GM19455 (cell line): ENCODE data around the gene QKI.

Source experiments
- ATAC-seq: cut with Tn5 transposase; IDR thresholded peaks from one replicate; pipeline ENCODE4 v1.9.1; 2021; ENCODE audit not compliant: unreplicated experiment

Gene QKI

GRCh38 chr6:163527291-163527690, 112.8 kb downstream of the QKI start:
- no peak for ATAC-seq

- ATAC-seq = no peak
Observed at GRCh38 chr6:163529605-163530004, 115.1 kb downstream of the QKI start.

DNA sequence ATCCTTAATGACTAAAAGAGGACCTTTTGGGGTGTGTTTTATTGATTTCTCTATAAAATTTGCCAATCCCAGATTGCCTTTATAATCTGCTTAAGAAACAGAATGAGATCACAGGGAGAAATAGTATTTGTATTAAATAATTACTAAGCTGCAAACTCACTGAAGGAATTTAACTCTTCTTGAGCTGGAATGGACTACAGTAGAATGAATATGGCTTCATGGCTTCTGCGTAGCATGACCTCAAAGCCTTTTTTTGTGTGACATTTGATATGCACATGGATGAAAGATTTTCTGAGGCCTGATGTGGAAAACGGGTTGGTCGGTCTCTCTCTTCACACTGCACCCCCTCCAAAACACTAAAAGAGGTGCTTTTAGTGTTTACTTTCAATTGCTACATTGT, 115.9 kb downstream of the QKI start:
- ATAC-seq = no peak

- no peak for ATAC-seq
Observed at GRCh38 chr6:163531122-163531521, 116.6 kb downstream of the QKI start.

GRCh38 chr6:163532526-163533078, 118.1 kb downstream of the QKI start:
- no peak for ATAC-seq

- no peak for ATAC-seq
Observed at GRCh38 chr6:163533443-163533842, 118.9 kb downstream of the QKI start.

DNA sequence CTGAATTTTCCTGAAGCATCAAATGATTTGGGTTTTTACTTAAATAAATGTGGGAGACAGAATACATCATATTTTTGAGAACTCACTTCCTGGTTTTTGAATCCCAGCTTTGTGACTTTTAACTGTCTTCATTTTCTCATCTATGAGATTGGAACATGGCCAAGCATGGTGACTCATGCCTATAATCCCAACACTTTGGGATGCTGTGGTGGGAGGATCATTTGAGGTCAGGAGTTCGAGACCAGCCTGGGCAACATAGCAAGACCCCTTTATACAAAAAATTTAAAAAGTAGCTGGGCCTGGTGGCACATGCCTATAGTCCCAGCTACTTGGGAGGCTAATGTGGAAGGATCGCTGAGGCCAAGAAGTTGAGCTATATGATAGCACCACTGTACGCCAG, 122.3 kb downstream of the QKI start:
- ATAC-seq = no peak

DNA sequence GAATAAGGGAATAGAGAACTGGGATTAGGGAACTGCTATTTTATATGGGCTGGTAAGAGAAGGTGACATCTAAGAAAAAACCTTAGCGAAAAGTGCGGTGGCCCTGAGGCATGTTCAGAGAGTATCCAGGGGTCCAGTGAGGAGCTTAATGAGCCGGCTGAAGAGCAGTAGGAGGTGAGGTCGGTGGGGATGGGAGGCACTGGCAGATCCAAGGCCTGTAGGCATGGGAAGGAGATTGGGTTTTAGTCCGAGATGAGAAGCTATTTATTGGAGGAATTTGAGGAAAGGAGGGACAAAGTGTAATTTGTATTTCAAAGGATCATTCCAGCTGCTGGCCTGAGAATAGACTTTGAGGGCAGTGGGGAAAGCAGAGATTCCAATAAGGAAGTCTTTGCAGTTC, 123.8 kb downstream of the QKI start:
- ATAC-seq = no peak

DNA sequence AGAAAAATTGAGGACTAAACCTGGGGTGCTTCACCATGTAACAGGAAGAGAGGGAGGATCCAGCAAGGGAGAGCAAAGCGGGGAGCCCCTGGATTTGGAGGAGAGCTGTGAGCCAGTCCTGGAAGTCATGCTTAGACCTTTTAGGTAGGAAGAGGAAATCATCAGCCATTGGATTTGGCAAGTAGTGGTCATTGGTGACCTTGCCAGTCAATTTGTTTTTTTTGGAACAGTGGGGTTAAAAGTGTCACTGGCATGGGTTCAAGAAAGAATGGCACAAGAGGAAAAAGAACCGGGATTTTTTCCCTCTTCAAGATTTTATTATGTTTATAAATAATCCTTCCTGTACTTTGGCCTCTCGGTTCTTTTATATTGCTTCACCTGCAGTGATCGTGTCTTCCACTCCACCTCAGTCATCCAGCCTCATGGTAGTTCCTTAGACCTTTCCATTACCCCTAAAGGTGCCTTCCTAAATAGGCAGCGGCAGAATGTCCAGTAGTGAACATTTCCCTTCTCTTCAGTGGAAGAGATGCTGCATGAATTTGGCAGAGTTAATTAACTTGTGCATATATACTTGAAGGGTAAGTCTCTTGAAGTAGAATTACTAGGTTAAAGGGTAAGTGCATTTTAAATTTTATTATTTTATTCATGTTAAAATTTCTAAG, 124.7 kb downstream of the QKI start:
- ATAC-seq = no peak

DNA sequence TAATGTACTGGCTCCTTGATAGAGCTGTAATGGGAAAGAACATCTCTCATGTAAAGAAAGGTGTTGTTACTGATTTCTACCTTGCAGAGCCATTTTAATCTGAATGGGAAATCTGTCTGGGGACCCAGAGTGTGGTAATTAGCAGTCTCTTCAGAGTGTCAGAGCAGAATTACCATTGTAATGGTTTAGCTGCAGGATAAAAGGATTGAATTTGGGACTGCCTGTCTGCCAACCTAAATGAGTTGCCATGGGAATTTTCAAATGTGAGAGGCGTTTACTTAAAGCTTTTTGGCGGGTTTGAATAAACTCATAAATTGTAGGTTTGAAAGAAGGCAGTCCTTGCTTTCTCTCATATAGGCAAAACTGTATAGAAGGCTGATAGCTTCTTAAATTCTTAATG, 128.8 kb downstream of the QKI start:
- ATAC-seq = no peak

GRCh38 chr6:163545370-163545769, 130.9 kb downstream of the QKI start:
- ATAC-seq = no peak

- ATAC-seq = no peak
Observed at GRCh38 chr6:163547287-163547686, 132.8 kb downstream of the QKI start.

- ATAC-seq = no peak
Observed at GRCh38 chr6:163548624-163549023, 134.1 kb downstream of the QKI start.

DNA sequence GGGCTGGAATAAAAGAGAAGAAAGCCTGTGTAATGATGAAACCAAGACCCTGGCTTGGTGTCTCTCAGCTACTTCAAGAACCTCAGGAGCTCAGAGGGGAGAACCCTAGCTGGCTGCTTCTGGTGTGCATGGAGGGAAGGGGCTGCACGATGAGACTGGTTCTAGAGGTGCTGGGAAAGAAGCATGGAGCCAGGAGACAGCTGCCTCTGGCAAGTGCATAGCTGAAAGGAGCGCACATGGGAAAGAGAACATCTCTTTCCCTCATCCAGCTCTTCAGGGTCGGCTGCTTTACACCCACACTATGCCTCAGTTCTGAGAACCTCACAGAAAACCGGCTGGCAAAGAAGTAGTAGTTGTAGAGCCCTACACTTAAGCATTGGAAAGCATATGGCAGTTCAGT, 139.5 kb downstream of the QKI start:
- ATAC-seq = no peak

DNA sequence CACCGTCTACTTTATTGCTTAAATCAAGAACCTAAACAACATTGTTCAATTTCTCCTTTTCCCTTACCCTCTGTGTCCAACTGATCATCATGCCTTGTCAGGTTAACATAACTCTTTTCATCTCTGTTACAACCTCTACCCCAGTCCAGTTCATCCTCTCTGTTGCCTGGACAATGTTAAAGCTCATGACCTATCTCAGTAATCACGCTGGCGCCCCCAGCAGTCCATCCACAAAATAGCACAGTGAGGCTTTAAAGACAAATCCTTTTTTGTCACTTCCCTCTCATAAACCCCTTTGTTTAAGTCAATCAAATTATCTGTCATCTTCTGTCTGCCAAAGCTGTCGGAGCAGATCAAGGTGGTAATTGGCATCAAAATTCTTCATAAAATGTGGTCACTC, 140.1 kb downstream of the QKI start:
- no peak for ATAC-seq

GRCh38 chr6:163559661-163560060, 145.1 kb downstream of the QKI start:
- no peak for ATAC-seq

DNA sequence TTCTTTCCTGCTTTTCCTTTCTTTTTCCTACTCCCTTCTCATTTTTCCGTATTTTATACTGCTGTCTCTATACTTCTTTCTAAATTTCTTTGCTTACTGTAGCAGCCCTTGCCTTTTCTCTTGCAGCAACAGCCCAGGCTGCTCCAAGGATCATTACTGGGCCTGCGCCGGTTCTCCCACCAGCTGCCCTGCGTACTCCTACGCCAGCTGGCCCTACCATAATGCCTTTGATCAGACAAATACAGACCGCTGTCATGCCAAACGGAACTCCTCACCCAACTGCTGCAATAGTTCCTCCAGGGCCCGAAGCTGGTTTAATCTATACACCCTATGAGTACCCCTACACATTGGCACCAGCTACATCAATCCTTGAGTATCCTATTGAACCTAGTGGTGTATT, 148.8 kb downstream of the QKI start:
- no peak for ATAC-seq

GRCh38 chr6:163564534-163564933, 150.0 kb downstream of the QKI start:
- ATAC-seq = no peak

GRCh38 chr6:163565140-163565539, 150.6 kb downstream of the QKI start:
- no peak for ATAC-seq

- ATAC-seq = no peak
Observed at GRCh38 chr6:163566056-163566455, 151.5 kb downstream of the QKI start.

GRCh38 chr6:163568275-163568674, 153.8 kb downstream of the QKI start:
- ATAC-seq = no peak

DNA sequence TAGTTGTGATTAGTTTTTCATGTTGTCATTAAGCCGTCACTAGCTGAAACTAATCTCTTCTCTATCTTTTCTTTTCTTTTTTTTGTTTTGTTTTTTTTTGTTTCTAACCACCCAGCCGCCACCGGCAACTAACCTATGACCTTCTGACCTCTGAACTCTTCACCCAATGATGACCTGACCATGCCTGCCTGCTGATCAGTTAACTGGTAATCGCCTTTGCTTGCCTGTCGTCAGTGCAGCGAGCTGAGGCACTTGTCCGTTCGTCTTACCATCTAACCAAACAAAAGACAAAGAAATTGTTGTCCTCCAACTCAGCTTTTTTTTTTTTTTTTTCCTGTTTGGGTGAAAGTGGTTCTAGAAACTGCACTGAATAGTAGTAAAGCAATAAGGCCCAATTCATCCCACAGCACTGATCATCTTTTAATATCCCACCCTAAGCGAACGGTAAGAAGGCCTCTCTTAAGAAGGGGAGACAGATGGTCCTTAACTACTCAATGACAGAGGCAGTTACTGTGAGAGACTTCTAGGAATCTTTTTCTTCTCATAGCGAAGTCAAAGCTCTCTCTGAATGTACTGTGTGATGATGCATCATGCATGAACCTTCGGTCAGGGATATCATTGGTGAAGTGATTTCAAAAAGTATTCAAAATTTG, 156.2 kb downstream of the QKI start:
- ATAC-seq = no peak

DNA sequence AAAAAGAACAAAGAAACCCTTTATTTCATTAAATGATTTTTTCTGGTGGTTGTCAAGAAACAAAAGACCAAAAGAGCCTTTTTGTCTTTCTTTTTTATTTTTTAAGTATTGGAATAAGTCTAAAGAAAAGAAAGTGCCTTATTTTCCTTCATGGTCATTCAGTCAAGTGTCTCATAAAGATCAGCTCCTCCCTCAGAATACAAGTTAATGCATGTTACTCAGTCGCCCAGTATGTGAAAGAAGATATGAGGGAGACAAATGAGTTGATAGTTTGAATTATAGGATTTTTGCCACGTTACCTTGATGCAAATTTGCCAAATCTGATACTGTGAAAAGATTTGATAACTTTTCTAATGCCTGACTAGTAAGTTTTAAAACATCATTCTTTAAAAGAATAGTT, 157.2 kb downstream of the QKI start:
- no peak for ATAC-seq
